ENCODE results near the gene PPP1R3E.

DNA sequence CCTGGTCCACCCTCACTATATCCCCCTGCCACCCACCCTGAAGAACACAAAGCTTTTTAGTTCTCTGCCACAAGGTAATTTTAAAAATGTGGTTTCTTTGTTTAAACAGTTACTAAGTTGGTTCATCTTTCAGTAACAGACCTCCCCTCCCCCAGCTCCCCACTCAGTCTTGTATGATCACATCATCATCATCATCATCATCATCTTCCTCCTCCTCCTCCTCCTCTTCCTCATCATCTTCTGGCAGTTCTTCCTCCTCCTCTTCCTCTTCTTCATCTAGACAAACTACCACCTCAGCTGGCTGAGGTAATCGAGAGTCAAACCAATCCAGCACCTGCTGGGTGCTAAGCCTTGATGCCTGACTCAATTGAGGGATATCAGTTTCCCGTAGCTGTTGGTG lies 27.2 kb downstream of the PPP1R3E start:
- TF ChIP-seq, protein P1, sequence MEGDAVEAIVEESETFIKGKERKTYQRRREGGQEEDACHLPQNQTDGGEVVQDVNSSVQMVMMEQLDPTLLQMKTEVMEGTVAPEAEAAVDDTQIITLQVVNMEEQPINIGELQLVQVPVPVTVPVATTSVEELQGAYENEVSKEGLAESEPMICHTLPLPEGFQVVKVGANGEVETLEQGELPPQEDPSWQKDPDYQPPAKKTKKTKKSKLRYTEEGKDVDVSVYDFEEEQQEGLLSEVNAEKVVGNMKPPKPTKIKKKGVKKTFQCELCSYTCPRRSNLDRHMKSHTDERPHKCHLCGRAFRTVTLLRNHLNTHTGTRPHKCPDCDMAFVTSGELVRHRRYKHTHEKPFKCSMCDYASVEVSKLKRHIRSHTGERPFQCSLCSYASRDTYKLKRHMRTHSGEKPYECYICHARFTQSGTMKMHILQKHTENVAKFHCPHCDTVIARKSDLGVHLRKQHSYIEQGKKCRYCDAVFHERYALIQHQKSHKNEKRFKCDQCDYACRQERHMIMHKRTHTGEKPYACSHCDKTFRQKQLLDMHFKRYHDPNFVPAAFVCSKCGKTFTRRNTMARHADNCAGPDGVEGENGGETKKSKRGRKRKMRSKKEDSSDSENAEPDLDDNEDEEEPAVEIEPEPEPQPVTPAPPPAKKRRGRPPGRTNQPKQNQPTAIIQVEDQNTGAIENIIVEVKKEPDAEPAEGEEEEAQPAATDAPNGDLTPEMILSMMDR (IDR thresholded peaks at IDR 0.05) = no peak
- TF ChIP-seq EP300 (IDR thresholded peaks at IDR 0.05) (no peak), POLR2AphosphoS5 (IDR thresholded peaks at IDR 0.05) (no peak), POLR2A (IDR thresholded peaks at IDR 0.05) (no peak)
